Neutrophil (primary cell): ENCODE measurements around the gene ZNF385C.

Experiments
- H3K27ac ChIP-seq: fragments of 200-600 bp; sonication (generic); 2 replicates; pipeline ENCODE4 v1.5.1; 2016; ENCODE audit warnings: mild to moderate bottlenecking, moderate library complexity
- H3K27me3 ChIP-seq: fragments of 200-600 bp; sonication (generic); 2 replicates; pipeline ENCODE4 v1.6.0; 2016; ENCODE audit warnings: mild to moderate bottlenecking
- H3K36me3 ChIP-seq: fragments of 200-600 bp; sonication (generic); 2 replicates; pipeline ENCODE4 v1.5.1; 2017
- H3K4me1 ChIP-seq, 2 experiments: fragments of 200-600 bp in 1 of 2; sonication (generic) in 1 of 2; 1 replicate in 1 of 2; 2 replicates in 1 of 2; pipeline versions ENCODE4 v1.5.1 to v1.6.1; 2013 to 2016; ENCODE audit warnings: low read depth in 1 of 2, low read length in 1 of 2, mild to moderate bottlenecking in 1 of 2, moderate library complexity in 1 of 2; ENCODE audit not compliant: control insufficient read depth in 1 of 2, insufficient read depth in 1 of 2
- H3K4me3 ChIP-seq, 2 experiments: fragments of 200-600 bp in 1 of 2; sonication (generic) in 1 of 2; 1 replicate in 1 of 2; 2 replicates in 1 of 2; pipeline ENCODE4 v1.5.1; 2013 to 2016; ENCODE audit warnings: low read depth in 1 of 2, low read length in 1 of 2, mild to moderate bottlenecking in 1 of 2, moderate library complexity in 1 of 2
- H3K9me3 ChIP-seq: fragments of 200-600 bp; sonication (generic); 2 replicates; pipeline ENCODE4 v1.5.1; 2016
- TF ChIP-seq, protein P1 (sequence below): fragments of 200-600 bp; sonication (generic); IDR thresholded peaks from 2 replicates; pipeline ENCODE4 v1.5.1; 2016; ENCODE audit warnings: antibody characterized with exemption

Gene ZNF385C

DNA sequence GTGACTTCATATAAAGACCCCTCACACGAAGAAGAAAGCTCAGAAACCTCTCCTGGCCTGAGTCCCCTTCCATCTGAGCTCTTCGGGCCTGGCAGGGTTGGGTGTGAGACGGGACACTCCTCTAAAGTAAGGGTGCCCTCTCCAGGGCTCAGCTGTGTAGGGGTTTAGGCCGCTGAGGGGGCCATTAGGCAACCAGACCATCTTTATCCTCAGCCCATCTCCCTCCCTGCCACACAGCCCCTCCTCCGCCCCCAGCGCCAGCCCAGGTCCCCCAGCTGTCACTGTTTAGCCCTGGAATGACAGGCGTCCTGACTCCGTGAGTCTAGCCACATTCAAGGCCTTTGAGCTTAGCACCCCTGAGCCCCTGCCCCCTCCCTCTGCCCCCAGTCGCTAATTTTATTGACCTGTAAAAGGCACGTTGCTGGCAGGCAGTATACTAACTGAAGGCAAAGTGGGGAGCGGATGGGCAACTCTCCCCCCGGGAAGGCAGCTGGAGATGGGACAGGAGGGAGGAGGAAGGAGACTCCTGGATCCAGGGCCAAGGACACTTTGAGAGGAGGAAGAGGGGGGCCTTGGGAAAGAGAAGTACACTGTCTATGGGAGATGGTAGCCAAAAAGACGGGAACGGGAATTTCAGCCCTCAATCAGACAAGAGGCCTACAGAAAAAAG, 592 bp upstream of the ZNF385C start:
- Histone ChIP-seq H3K36me3 (peaks cover 5% of the 10 kb centered on the region), H3K4me1 (peaks cover 3 to 6% of the 10 kb centered on the region in 2 experiments), H3K27me3 (peaks cover 35% of the 10 kb centered on the region), H3K4me3 (no peak overlapping the region), H3K27ac (no peak overlapping the region), H3K9me3 (no peaks in the 10 kb centered on the region)
- TF ChIP-seq, protein P1, sequence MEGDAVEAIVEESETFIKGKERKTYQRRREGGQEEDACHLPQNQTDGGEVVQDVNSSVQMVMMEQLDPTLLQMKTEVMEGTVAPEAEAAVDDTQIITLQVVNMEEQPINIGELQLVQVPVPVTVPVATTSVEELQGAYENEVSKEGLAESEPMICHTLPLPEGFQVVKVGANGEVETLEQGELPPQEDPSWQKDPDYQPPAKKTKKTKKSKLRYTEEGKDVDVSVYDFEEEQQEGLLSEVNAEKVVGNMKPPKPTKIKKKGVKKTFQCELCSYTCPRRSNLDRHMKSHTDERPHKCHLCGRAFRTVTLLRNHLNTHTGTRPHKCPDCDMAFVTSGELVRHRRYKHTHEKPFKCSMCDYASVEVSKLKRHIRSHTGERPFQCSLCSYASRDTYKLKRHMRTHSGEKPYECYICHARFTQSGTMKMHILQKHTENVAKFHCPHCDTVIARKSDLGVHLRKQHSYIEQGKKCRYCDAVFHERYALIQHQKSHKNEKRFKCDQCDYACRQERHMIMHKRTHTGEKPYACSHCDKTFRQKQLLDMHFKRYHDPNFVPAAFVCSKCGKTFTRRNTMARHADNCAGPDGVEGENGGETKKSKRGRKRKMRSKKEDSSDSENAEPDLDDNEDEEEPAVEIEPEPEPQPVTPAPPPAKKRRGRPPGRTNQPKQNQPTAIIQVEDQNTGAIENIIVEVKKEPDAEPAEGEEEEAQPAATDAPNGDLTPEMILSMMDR: no peak

DNA sequence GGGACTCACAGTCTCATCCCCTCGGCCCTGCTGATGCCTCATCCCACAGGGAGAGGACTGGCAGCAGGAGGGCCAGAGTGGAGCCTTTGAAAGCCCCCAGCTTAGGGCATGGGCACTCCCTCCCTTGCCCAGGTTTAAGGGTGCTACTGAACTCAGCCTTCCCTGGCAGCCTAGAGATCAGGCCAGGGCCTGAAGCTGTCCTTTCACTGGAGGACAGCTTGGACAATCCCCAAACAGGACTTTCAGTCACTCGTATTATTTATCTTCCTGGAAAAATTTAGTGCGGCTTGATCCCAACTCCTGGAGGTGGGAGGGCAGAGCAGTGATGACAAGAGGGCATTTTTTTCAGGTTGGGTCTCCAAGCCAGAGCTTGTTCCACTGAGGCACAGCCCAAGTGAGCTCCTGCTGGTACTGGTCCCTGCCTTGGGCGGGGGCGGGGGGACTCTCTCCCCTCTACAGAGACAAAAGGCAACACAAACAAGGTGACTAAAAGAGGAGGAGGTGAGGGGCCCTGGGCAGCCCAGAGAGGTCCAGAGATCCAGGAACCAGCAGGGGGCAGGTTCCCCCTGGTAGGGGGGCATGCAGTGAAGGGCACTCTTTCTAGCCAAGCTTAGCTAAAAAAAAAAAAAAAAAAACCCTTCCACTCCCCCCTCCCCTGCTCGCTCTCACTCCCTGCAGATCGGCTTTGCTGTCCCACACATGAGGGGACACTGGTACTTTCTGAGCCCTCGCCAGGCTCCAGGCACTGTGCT, 1.7 kb downstream of the ZNF385C start:
- Histone ChIP-seq H3K27ac (no peak overlapping the region), H3K4me1 (peaks cover 3 to 6% of the 10 kb centered on the region in 2 experiments), H3K36me3 (no peaks in the 10 kb centered on the region), H3K9me3 (no peaks in the 10 kb centered on the region), H3K4me3 (no peak overlapping the region), H3K27me3 (peaks cover 35% of the 10 kb centered on the region)
- TF ChIP-seq, protein P1: no peak

DNA sequence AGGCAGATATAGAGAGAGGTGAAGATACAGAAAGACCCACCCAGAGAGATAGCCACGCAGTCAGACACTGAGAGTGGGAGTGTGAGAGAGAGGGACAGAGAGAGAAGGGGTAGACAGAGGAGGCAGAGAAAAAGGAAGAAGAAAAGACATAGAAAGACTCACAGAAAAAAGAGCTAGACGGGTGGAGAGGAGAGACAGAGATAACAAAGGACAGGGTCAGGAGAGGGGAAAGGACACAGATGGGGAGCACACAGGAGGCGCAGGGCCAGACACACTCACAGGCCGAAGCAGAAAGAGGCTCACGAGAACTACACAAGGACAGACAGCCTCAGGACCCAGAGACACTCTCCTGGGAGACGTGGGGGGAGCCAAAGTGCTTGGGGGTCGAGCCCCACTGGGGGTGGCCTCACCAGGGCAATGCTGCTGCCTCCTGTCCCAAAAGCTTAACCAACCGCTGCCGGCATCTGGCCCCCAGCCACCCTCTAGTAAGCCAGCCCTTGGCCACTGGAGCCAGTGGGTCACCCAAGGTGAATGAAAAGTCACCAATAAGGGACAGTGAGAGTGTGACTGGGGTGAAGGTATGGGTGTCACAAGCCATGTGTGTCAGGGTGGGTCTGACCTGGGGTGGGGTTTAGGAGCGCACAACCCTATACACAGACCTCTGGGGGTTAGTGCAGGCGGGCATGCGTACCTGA, 3.8 kb downstream of the ZNF385C start:
- H3K4me3 ChIP-seq: no peak overlapping the region
- peaks cover 40% of the 10 kb centered on the region for H3K27me3 ChIP-seq
- TF ChIP-seq, protein P1: no peak
- H3K4me1 ChIP-seq: peaks cover 3 to 6% of the 10 kb centered on the region in 2 experiments
- no peaks in the 10 kb centered on the region for H3K9me3 ChIP-seq
- H3K27ac ChIP-seq: no peak overlapping the region
- H3K36me3 ChIP-seq: no peaks in the 10 kb centered on the region

DNA sequence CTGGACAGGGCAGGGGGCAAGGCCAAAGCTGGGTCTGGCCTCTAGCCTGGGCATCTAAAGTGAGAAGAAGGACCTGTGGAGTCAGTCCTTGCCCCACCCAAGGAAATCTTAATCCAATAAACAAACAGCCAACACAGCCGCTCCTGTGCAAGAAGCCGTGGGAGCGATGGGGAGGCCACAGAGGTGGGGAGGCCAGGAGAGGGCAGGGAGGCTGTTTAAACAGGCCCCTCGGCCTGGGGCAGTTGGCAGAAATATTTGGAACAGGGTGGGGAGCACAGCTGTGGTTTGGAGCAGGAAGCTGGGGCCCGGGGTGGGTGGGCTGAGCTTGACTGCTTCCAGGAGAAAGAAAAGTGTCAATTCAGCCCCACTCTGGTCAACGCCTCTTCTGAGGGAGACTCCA, 5.3 kb downstream of the ZNF385C start:
- TF ChIP-seq, protein P1: no peak
- peaks cover 25% of the 10 kb centered on the region for H3K27me3 ChIP-seq

DNA sequence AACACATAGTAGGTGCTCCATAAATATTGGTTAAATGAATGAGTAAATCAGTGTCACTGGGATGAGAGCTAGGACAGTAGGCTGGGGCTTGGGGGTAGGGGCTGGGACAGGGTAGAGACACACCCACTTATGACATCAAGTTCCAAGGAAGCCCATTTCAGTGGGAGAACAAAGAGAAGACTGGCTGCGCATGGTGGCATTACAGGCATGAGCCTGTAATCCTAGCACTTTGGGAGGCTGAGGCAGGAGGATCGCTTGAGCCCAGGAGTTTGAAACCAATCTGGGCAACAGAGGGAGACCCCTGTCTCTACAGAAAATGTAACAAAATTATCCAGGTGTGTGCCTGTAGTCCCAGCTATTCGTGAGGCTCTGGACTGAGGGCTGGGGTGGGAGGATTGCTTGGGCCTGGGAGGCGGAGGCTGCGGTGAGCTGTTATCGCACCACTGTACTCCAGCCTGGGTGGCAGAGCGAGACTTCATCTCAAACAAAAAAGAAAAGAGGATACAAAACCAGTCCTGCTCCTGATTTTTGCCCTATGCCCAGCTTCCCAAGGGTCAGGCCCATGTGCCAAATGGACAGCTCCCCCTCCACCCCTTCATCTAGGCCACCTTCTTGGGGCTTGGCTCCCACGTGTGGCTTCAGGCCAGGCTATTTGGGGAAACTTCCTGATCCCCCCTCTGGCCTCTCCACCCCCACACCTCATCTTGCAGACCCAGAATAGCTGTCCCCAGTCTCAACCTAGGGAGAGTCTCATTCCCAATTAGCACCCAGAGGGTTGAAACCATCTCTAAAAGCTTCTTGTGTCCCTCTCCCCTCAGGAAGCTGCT, 7.1 kb downstream of the ZNF385C start:
- H3K36me3 ChIP-seq: no peaks in the 10 kb centered on the region
- no peaks in the 10 kb centered on the region for H3K9me3 ChIP-seq
- peaks cover 7% of the 10 kb centered on the region for H3K27me3 ChIP-seq
- no peaks in the 10 kb centered on the region for H3K4me1 ChIP-seq
- TF ChIP-seq, protein P1: no peak
- no peak overlapping the region for H3K4me3 ChIP-seq
- H3K27ac ChIP-seq: no peak overlapping the region

More for the DNA sequence above, 5.3 kb downstream of the ZNF385C start:
- Histone ChIP-seq H3K36me3 (no peaks in the 10 kb centered on the region), H3K9me3 (no peaks in the 10 kb centered on the region), H3K27ac (no peak overlapping the region), H3K4me1 (peaks cover under 1% of the 10 kb centered on the region in 2 experiments), H3K4me3 (no peak overlapping the region)
